Ishikawa (cell line): ENCODE data around the gene MT1H.

Experiments
- EGR1 ChIP-seq: IDR thresholded peaks from 2 replicates; pipeline ENCODE4 v1.6.1; 2012
- EP300 ChIP-seq: IDR thresholded peaks from 2 replicates; pipeline ENCODE4 v1.6.1; 2012; ENCODE audit warnings: borderline replicate concordance
- TEAD4 ChIP-seq: IDR thresholded peaks from 2 replicates; pipeline ENCODE4 v1.6.1; 2012
- YY1 ChIP-seq: IDR thresholded peaks from 2 replicates; pipeline ENCODE4 v1.6.1; 2012; ENCODE audit warnings: low read depth
- TF ChIP-seq, protein P1 (sequence below): IDR thresholded peaks from 2 replicates; pipeline ENCODE4 v1.6.1; 2012
- TF ChIP-seq, protein P2 (sequence below): IDR thresholded peaks from 2 replicates; pipeline ENCODE4 v1.6.1; 2012; ENCODE audit warnings: low read depth, mild to moderate bottlenecking

DNA sequence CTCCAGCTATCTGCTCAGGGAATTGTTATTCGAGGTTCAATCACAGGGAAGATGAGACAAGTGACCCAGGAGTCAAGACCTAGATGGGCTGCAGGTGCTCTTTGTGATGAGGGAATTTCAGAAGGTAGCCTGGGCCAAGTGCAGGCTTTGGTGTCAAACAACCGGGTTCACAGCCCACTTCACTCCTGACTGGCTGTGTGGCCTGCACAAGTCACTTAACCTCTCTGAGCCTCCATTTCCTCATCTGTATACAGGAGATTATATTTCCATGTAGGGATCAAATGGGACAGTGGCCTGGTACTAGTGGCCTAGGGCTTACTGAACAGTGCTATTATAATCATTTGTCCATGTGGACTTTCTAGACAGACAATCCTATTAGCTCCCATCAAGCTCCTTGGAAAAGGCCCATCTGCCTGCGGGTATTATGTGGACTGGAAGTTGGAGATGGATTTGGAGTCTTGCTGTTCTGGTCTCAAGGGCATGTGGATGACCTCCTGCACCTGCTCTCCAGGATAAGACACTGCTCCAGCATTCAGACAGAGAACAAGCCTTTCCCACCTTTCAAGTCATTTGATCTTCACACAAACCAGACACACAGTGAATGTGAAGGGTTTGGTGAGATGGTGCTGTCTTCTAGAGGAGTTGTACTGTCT lies 9.6 kb downstream of the MT1H start:
- no peak for TF ChIP-seq EP300
- TF ChIP-seq, protein P1, sequence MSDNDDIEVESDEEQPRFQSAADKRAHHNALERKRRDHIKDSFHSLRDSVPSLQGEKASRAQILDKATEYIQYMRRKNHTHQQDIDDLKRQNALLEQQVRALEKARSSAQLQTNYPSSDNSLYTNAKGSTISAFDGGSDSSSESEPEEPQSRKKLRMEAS: no peak
- no peak for TF ChIP-seq TEAD4
- no peak for TF ChIP-seq YY1
- TF ChIP-seq, protein P2, sequence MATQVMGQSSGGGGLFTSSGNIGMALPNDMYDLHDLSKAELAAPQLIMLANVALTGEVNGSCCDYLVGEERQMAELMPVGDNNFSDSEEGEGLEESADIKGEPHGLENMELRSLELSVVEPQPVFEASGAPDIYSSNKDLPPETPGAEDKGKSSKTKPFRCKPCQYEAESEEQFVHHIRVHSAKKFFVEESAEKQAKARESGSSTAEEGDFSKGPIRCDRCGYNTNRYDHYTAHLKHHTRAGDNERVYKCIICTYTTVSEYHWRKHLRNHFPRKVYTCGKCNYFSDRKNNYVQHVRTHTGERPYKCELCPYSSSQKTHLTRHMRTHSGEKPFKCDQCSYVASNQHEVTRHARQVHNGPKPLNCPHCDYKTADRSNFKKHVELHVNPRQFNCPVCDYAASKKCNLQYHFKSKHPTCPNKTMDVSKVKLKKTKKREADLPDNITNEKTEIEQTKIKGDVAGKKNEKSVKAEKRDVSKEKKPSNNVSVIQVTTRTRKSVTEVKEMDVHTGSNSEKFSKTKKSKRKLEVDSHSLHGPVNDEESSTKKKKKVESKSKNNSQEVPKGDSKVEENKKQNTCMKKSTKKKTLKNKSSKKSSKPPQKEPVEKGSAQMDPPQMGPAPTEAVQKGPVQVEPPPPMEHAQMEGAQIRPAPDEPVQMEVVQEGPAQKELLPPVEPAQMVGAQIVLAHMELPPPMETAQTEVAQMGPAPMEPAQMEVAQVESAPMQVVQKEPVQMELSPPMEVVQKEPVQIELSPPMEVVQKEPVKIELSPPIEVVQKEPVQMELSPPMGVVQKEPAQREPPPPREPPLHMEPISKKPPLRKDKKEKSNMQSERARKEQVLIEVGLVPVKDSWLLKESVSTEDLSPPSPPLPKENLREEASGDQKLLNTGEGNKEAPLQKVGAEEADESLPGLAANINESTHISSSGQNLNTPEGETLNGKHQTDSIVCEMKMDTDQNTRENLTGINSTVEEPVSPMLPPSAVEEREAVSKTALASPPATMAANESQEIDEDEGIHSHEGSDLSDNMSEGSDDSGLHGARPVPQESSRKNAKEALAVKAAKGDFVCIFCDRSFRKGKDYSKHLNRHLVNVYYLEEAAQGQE: no peak
- no peak for TF ChIP-seq EGR1
